Fibroblast of skin of left quadriceps (primary cell): ENCODE measurements around the gene SEMA7A.
"Not testable (repeated sequence)": the region's sequence is repeated elsewhere in the genome, so short reads cannot be mapped to it uniquely, and the experiment has no call there.

Experiments used
- DNase-seq, 2 experiments: peaks; one replicate each; pipeline ENCODE4 v3.0.0-alpha.2; 2013; ENCODE audit warnings: low read depth in 2 of 2

The SEMA7A gene

DNA sequence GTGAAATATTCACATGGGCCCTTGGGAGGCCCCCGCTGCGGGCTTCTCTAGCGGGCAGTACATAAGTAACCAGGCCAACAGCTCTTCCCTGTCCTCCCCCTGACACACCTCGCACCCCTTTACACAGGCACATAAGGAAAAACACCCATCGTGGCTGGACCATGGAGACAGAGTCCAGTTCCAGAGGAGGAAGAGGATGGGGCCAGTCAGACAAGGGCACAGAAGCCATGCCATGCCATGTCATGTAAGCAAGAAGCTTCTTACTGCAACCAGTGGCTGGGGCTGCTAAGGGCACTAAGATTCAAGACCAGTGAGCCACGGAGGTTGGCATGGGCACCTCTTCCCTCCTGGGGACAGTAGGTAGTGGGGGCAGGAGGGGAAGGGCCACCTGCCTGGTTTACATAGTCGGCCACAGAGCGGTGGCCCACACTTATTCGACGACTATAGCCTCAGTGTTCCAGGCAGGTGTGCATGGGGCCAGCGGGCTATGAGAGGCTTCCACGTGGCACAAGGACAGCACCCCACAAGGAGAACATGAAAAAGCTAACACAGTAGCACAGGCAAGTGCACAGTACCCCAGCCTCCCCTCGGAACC is 60.6 kb downstream of the SEMA7A start:
- no peak for DNase-seq

DNA sequence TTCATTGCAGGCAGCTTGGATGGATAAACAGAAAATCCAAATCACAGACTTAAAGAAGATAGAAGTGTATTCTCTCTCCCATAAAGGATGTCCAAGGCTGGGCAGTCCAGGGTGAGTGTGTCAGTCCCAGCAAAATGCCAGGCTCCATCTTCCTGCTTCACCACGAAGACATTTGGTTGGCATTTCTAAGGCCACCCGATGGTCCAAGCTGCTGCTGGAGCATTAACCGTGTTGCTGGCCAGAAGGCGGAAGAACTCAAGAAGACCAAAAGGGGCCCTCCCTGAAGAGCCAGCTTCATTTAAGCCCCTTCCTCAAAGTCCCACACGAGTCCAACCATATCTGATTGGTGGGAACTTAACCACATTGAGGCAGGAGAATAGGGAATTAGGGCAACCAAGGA is 63.3 kb downstream of the SEMA7A start:
- DNase-seq = no peak

DNA sequence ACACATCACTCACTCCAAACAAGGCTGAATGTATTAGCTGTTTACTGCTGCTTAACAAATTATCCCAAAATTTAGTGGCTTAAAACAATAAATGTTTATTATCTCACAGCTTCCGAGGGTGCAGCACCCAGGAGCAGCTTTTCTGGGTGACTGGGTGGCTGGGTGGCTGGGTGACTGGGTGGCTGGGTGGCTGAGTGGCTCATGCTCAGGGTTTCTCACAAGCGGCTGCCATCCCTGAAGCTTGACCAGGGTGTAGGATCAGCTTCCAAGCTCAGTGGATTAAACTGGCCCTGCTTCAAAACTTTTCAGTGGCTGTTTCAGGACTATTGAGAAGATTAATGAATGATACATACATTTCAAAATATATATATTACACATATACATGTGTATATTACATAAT is 64.0 kb downstream of the SEMA7A start:
- no peak for DNase-seq

DNA sequence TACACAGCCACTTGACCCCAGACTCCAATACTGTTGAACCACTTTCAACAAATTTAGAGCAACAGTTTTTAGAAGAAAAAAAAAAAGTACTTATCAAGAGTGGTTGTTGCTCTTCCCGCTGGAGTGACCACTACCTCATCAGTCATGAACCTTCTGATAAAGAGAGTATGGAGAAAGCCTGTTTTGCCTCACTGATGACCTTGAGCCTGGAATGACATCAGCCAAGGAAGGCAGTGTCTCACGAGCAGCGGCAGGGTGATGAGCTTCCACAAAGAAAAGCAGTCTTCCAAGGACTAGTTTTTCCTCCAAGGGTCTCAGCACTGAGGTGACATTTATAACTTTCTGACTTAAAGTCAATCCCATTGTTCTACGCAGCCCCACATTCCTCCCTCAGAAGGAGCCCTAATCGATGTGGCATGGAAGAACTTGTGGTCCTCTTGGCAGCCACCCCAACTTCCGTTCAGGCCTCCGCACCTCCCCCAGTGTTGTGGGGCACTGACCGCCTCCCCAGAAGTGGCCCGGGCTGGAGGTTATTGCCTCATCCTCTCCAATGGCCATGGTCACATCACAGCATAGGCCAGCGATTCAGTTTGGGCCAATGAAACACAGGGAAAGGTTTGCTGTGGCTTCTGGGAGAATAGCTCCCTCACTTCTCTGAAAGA is 64.5 kb downstream of the SEMA7A start:
- DNase-seq = no peak

DNA sequence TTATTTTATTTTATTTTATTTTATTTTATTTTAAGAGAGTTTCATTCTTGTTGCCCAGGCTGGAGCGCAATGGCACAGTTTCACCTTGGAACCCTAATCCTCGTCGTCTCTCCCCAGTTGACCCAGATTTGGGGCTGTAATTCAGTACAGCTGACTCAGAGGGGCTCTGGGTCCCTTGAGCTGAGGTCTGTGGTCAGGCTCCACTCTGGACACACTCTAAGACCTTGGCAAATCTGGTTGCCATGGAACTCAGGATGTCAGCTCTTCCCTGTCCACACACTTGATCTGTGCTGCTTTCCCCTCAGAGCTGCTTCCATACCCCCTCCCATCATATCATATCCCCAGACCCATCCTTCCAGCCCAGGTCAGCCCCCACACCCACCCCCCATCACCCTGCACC is 65.6 kb downstream of the SEMA7A start:
- DNase-seq = no peak

DNA sequence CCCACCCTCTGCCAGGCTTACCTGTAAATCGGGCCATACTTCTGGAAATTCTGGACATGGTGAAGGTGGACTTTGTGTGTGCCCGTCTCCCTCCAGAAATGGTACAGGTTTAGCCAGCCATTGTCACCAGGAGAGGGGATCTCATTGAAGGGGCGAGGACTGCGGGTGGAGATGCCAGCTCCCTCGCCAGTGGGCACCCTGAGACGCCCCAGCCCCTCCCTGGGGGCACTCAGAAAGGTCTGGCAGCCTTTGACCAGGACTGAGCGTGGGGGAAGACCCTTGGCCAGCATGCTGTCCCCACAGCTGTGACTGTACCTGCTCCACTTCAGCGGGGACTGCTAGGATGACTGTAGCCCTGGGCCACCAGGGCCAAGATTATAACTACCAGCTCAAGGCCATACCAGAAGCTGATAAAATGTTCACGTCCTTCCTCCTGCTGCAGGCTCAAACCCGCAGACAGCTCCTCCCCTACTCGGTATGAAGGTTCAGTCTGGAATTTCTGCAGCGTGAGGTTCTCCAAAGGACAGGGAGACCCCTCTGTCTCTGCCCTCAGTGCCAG is 66.4 kb downstream of the SEMA7A start, which contains the start of gene CYP11A1:
TSS of gene CYP11A1 (minus strand) at position 351 of the 559 bp plus-strand sequence. CDS start at position 290, 61 bp downstream.
- DNase-seq = no peak

DNA sequence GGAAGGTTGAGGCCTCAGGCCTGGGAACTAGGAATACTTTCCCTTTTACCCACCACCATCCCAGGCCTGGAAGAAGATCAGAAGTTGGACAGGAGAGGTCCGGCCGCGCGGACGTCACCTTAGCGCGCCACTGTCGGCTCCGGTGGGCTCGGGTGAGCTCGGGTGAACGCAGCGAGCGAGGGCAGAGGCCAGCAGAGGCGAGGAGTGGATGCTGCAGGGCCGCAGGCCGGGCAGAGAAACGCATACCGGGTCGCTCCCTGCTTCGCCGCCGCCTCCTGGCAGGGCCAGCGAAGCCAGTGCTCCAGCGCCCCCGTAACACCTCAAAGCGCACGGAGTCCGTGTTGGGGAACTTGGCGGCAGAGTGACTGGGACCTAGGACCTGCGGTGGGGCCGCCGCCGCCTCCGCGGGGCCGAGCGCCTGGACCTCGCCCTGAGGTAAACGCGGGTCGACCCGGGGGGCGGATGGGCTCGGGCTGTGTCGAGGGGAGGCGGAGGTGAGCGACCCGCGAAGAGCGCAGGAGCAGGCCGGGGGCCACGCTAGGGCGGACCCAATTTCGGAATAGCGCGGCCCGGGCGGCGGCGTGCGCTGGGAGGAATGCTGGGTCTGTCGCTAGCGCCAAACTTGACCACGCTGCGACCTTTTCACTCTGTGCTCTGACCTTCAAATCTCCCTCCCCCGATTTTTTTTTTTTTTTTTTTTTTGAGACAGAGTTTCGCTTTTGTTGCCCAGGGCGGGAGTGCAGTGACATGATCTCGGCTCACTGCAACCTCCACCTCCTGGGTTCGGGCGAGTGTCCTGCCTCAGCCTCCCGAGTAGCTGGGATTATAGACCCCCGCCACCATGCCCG is 67.9 kb downstream of the SEMA7A start:
- DNase-seq = no peak

DNA sequence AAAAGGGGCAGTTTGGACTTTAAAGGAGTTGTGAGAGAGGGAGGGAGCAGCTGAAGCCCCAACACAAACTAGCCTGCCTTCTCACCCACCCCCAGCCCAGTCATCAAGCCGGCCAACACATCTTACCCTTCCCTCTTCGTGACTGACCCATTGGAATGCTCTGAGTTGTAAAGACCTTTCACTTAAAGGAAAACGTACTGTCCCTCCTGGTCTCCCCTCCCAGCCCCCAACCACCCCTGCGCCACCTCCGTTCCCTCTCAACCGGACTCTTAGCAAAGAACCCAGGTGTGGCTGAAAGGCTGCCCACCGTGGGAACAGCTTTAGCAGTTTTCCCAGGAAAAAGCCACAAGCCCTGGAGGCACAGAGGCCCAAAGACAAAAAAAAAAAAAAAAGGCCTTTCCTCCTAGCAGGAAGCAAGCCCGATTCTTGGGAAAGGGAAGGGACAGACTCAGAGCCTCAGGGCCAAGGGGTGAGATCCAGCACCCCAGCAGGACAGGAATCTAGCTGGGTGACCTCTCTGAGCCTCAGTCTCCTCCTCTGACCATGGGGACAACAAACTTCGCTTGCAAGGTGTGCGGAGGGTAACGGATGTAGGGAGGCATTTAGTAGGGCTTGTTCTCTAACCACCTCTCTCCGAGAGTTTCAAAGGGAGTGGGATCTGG is 68.7 kb downstream of the SEMA7A start:
- no peak for DNase-seq

DNA sequence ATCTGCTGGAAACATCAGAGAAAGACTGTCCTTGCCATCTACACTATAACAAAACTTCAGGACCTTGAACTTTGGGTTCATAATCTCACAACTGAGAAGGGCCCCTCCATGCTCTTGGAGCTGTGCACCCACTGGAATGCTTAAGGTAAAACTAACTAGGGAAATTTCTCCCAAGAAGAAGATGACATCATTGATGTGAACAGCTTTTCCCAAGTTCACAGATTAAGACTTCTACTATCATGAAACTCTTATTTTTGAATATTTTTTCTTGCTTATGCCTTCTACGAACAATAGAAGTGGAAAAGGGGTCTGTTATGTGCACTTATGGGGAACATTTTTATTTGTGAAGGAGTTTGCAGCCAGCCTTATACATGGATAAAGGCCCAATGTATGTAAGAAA is 71.3 kb downstream of the SEMA7A start:
- DNase-seq = no peak

DNA sequence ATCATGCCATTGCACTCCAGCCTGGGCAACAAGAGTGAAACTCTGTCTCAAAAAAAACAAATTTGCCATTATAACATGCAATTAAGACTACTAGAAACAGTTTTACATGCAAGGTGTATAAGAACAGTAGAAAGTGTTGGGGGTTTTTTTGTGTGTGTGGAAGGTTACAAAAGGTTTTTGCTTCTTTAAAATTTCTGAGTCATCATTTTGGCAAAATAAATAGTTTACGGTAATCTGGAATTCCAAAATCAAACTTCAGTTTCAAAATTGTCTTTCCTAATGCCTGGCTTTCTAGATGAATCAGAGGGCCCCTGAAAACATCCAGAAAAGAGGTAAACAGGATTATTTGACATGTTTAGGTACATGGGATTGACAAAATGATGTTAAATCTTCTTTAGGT is 72.9 kb downstream of the SEMA7A start:
- not testable (repeated sequence) for DNase-seq

DNA sequence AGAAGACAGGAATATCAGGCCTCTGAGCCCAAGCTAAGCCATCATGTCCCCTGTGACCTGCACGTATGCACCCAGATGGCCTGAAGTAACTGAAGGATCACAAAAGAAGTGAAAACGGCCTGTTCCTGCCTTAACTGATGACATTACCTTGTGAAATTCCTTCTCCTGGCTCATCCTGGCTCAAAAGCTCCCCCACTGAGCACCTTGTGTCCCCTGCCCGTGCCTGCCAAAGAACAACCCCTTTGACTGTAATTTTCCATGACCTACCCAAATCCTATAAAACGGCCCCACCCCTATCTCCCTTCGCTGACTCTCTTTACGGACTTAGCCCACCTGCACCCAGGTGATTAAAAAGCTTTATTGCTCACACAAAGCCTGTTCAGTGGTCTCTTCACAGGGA is 74.4 kb downstream of the SEMA7A start:
- DNase-seq = not testable (repeated sequence)
